ENCODE measurements around the gene S1PR1. TPM values are rescaled to one million over a fixed set of nuclear protein-coding genes. Genes with fewer than 3 reads are reported as not detected.
"Not testable (repeated sequence)": the region's sequence is repeated elsewhere in the genome, so short reads cannot be mapped to it uniquely, and the experiment has no call there.

Gene S1PR1
- total and polyA plus RNA-seq, 2 experiments from 2014 or later = 58.1 to 58.6 TPM

GRCh38 chr1:101221945-101222429, 14.8 kb upstream of the S1PR1 start:
- peaks cover 24% of the 10 kb centered on the region for H3K4me1 ChIP-seq (ENCODE audit: low read depth)
- TF ChIP-seq, protein P1, sequence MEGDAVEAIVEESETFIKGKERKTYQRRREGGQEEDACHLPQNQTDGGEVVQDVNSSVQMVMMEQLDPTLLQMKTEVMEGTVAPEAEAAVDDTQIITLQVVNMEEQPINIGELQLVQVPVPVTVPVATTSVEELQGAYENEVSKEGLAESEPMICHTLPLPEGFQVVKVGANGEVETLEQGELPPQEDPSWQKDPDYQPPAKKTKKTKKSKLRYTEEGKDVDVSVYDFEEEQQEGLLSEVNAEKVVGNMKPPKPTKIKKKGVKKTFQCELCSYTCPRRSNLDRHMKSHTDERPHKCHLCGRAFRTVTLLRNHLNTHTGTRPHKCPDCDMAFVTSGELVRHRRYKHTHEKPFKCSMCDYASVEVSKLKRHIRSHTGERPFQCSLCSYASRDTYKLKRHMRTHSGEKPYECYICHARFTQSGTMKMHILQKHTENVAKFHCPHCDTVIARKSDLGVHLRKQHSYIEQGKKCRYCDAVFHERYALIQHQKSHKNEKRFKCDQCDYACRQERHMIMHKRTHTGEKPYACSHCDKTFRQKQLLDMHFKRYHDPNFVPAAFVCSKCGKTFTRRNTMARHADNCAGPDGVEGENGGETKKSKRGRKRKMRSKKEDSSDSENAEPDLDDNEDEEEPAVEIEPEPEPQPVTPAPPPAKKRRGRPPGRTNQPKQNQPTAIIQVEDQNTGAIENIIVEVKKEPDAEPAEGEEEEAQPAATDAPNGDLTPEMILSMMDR (IDR thresholded peaks at IDR 0.05; ENCODE audit: low read depth, low read length) = no peak
- no peak for DNase-seq (ENCODE audit: low read depth in 1 of 2, low spot score in 1 of 2)
- no peaks in the 10 kb centered on the region for H3K9me3 ChIP-seq (ENCODE audit: low read depth)
- H3K4me3 ChIP-seq = no peak overlapping the region
- no peaks in the 10 kb centered on the region for H3K36me3 ChIP-seq
- no peak overlapping the region for H3K27ac ChIP-seq
- no peaks in the 10 kb centered on the region for H3K27me3 ChIP-seq

DNA sequence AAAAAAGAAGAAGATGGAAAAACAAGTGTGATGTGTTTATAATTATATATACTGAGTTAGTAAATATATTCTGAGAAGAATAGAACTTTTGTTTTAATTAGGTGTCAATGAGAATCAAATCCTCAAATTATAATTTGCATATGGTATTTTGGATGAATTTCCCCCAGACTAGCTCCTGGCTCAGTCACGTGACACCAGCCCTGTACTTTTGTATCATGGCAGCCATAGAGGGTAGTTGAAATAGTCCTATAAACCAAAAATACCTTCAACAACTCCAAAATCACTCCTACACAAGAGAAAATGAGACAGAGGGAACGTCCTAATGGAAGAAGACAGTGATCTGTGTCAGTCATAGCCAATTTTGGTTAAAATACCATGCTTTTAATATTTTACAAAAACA, 9.0 kb upstream of the S1PR1 start:
- Histone ChIP-seq H3K9me3 (ENCODE audit: low read depth) (no peaks in the 10 kb centered on the region), H3K4me1 (ENCODE audit: low read depth) (no peaks in the 10 kb centered on the region), H3K27me3 (no peaks in the 10 kb centered on the region), H3K36me3 (no peaks in the 10 kb centered on the region), H3K4me3 (no peak overlapping the region), H3K27ac (no peak overlapping the region)
- TF ChIP-seq, protein P1 (IDR thresholded peaks at IDR 0.05; ENCODE audit: low read depth, low read length) = no peak
- DNase-seq (ENCODE audit: low read depth in 1 of 2, low spot score in 1 of 2) = no peak

GRCh38 chr1:101228424-101229134, 8.2 kb upstream of the S1PR1 start:
- no peaks in the 10 kb centered on the region for H3K9me3 ChIP-seq (ENCODE audit: low read depth)
- DNase-seq (ENCODE audit: low read depth in 1 of 2, low spot score in 1 of 2) = no peak
- no peak overlapping the region for H3K27ac ChIP-seq
- H3K4me3 ChIP-seq = no peak overlapping the region
- H3K4me1 ChIP-seq (ENCODE audit: low read depth) = no peaks in the 10 kb centered on the region
- H3K36me3 ChIP-seq = no peaks in the 10 kb centered on the region
- TF ChIP-seq, protein P1 (IDR thresholded peaks at IDR 0.05; ENCODE audit: low read depth, low read length) = no peak
- H3K27me3 ChIP-seq = no peaks in the 10 kb centered on the region

- not testable (repeated sequence) for H3K36me3 ChIP-seq; H3K27me3 ChIP-seq; H3K4me1 ChIP-seq (ENCODE audit: low read depth); H3K27ac ChIP-seq; H3K4me3 ChIP-seq; H3K9me3 ChIP-seq (ENCODE audit: low read depth); DNase-seq (ENCODE audit: low read depth in 1 of 2, low spot score in 1 of 2)
Observed at GRCh38 chr1:101232182-101232581, 4.6 kb upstream of the S1PR1 start.

- peaks cover 7% of the 10 kb centered on the region for H3K4me1 ChIP-seq (ENCODE audit: low read depth)
- H3K9me3 ChIP-seq (ENCODE audit: low read depth) = no peaks in the 10 kb centered on the region
- TF ChIP-seq, protein P1 (IDR thresholded peaks at IDR 0.05; ENCODE audit: low read depth, low read length) = no peak
- no peak overlapping the region for H3K4me3 ChIP-seq
- no peaks in the 10 kb centered on the region for H3K36me3 ChIP-seq
- DNase-seq (ENCODE audit: low read depth in 1 of 2, low spot score in 1 of 2) = no peak
- H3K27ac ChIP-seq = no peak overlapping the region
- H3K27me3 ChIP-seq = no peaks in the 10 kb centered on the region
Observed at GRCh38 chr1:101233495-101233894, 3.3 kb upstream of the S1PR1 start.

DNA sequence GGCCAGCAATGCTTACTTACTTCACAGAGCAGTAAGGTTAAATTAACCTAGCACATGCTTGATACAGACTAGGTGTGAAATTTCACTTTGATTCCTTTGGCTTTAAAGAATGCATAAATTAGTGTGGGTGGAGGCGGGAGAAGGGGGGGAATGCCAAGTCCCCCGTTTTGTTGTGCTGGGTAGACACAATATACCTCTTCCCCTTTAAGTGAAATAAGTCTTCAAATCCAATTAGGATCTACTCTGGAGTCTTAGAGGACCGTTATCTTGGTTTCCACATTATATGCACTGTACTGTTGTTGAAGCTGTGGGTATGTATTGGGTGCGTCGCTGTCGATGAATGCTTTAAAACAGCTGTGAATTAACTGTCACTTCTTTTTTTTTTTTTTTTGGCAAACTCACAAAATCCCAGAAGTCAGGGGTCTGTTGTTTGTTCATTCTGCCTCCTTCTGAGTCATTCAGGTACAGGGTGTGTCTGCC, 1.6 kb upstream of the S1PR1 start:
- no peak for DNase-seq (ENCODE audit: low read depth in 1 of 2, low spot score in 1 of 2)
- no peaks in the 10 kb centered on the region for H3K27me3 ChIP-seq
- TF ChIP-seq, protein P1 (IDR thresholded peaks at IDR 0.05; ENCODE audit: low read depth, low read length) = no peak
- peaks cover 7% of the 10 kb centered on the region for H3K4me1 ChIP-seq (ENCODE audit: low read depth)
- no peaks in the 10 kb centered on the region for H3K9me3 ChIP-seq (ENCODE audit: low read depth)
- H3K27ac ChIP-seq = peak overlapping the region; percentile 95
- peak overlapping the region; percentile 93 for H3K4me3 ChIP-seq
- peaks cover 14% of the 10 kb centered on the region for H3K36me3 ChIP-seq

All from cardiac muscle cell (in vitro differentiated cells and primary cell).